ENCODE data around the gene STOML1. TPM values are rescaled to one million over a fixed set of nuclear protein-coding genes. Genes with fewer than 3 reads are reported as not detected.

The STOML1 gene
- total and polyA plus RNA-seq, 2 donors from 2014 or later = 15.0 to 22.2 TPM

DNA sequence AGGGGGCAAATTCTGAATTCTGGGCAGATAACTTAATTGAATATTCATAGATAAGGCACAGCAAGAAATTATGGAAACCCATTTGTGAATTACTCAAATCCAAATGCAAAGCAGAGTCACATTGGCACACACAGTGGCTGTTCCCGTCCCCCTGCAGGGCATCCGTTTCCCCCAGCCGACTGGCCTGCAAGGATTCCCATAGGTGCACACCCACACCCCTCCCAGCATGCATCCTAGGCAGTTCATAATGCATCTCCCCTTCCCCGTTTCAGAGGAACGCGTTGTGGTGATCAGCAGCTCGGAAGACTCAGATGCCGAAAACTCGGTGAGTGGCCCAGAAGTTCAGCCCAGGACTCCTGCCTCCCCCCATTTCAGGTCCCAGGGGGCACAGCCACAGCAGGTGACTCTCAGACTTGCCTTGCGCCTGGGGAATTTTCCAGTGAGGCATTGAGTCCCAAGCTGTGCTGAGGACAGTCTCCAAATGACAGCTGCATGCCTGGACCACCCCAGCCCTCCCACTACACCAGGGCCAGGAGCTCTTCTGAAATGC, 42.2 kb upstream of the STOML1 start:
- no peaks in the 10 kb centered on the region for H3K9me3 ChIP-seq (ENCODE audit: control insufficient read depth in 2 of 3, insufficient read depth in 1 of 3, low read length in 3 of 3)
- no peak overlapping the region for H3K27ac ChIP-seq (ENCODE audit: low read depth in 2 of 2, low read length in 2 of 2)
- no peak for DNase-seq
- intact Hi-C loops (cut with DNase I) = no loop called here
- no peak overlapping the region for H3K9ac ChIP-seq (ENCODE audit: low read length in 3 of 3)
- no peak overlapping the region for H3K4me3 ChIP-seq (ENCODE audit: low read length in 3 of 3)
- H3K27me3 ChIP-seq (ENCODE audit: control insufficient read depth, insufficient read depth, low read length) = no peaks in the 10 kb centered on the region
- H3K4me1 ChIP-seq (ENCODE audit: control insufficient read depth in 2 of 3, insufficient read depth in 2 of 3, low read depth in 1 of 3, low read length in 3 of 3) = peaks cover 0 to 5% (median 0%) of the 10 kb centered on the region in 3 donors
- peaks cover 0 to 21% (median 21%) of the 10 kb centered on the region in 3 donors for H3K36me3 ChIP-seq (ENCODE audit: control insufficient read depth in 2 of 3, insufficient read depth in 3 of 3, low read length in 3 of 3)
- TF ChIP-seq, protein P1, sequence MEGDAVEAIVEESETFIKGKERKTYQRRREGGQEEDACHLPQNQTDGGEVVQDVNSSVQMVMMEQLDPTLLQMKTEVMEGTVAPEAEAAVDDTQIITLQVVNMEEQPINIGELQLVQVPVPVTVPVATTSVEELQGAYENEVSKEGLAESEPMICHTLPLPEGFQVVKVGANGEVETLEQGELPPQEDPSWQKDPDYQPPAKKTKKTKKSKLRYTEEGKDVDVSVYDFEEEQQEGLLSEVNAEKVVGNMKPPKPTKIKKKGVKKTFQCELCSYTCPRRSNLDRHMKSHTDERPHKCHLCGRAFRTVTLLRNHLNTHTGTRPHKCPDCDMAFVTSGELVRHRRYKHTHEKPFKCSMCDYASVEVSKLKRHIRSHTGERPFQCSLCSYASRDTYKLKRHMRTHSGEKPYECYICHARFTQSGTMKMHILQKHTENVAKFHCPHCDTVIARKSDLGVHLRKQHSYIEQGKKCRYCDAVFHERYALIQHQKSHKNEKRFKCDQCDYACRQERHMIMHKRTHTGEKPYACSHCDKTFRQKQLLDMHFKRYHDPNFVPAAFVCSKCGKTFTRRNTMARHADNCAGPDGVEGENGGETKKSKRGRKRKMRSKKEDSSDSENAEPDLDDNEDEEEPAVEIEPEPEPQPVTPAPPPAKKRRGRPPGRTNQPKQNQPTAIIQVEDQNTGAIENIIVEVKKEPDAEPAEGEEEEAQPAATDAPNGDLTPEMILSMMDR (IDR thresholded peaks at IDR 0.05; ENCODE audit: borderline replicate concordance, extremely low read depth, insufficient read depth) = no peak
- no peak for FAIRE-seq

DNA sequence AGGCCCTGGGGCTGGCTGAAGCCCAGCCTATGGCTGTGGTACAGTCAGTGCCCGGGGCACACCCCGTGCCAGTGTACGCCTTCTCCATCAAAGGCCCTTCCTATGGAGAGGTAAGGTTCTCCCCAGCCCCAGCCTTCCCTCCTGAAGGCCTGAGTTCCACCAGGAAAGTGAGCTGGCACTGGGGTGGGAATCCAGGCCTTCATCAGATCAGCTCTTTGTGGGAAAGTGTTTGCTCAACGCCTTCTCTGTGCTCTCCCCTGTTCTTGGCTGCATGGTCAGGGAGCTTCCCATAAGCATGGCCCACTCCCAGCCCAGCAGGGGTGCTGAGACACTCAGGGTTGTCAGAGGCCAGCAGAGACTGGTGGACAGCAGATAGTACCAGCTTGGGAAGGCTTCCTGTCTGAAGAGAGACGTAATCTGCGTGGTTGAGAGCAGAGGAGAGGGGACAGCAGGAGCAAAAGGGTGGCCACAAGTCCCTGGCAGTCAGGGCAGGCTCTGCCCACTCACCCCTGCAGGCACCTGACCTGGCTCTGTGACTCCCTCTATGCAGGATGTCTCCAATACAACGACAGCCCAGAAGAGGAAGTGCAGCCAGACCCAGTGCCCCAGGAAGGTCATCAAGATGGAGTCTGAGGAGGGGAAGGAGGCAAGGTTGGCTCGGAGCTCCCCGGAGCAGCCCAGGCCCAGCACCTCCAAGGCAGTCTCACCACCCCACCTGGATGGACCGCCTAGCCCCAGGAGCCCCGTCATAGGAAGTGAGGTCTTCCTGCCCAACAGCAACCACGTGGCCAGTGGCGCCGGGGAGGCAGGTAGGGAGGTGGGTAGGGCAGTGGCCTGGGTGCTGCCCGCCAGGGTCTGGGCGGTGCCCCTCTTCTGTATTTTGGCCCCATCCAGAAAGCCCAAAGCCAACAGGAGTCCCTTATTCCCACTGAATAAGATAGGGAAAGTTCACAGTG, 40.8 kb upstream of the STOML1 start:
- Histone ChIP-seq H3K36me3 (ENCODE audit: control insufficient read depth in 2 of 3, insufficient read depth in 3 of 3, low read length in 3 of 3) (peaks cover 0 to 21% (median 21%) of the 10 kb centered on the region in 3 donors), H3K27me3 (ENCODE audit: control insufficient read depth, insufficient read depth, low read length) (no peaks in the 10 kb centered on the region), H3K9me3 (ENCODE audit: control insufficient read depth in 2 of 3, insufficient read depth in 1 of 3, low read length in 3 of 3) (no peaks in the 10 kb centered on the region), H3K4me1 (ENCODE audit: control insufficient read depth in 2 of 3, insufficient read depth in 2 of 3, low read depth in 1 of 3, low read length in 3 of 3) (peaks cover 0 to 5% (median 0%) of the 10 kb centered on the region in 3 donors), H3K9ac (ENCODE audit: low read length in 3 of 3) (no peak overlapping the region), H3K4me3 (ENCODE audit: low read length in 3 of 3) (no peak overlapping the region), H3K27ac (ENCODE audit: low read depth in 2 of 2, low read length in 2 of 2) (no peak overlapping the region)
- DNase-seq (no peak), FAIRE-seq (no peak)
- intact Hi-C loops (cut with DNase I) = no loop called here
- TF ChIP-seq, protein P1 (IDR thresholded peaks at IDR 0.05; ENCODE audit: borderline replicate concordance, extremely low read depth, insufficient read depth) = no peak

DNA sequence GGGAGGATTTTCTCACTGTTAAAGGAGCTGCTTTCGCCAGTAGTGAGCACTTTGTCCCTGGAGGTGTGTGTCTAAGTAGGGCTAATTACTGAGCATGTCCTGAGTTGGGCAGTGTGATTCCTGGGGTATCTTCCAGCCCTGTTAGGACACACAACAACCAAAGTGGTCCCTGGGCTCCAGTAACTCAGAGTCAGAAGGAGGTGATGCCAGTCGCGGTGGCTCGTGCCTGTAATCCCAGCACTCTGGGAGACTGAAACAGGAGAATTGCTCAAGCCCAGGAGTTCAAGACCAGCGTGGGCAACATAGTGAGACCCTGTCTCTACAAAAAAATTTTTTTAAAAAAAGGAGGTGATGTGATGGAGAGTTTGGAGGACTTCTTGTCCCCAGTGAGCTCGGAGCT, 40.0 kb upstream of the STOML1 start:
- TF ChIP-seq, protein P1 (IDR thresholded peaks at IDR 0.05; ENCODE audit: borderline replicate concordance, extremely low read depth, insufficient read depth) = no peak
- peaks cover 0 to 5% (median 0%) of the 10 kb centered on the region in 3 donors for H3K4me1 ChIP-seq (ENCODE audit: control insufficient read depth in 2 of 3, insufficient read depth in 2 of 3, low read depth in 1 of 3, low read length in 3 of 3)
- H3K9me3 ChIP-seq (ENCODE audit: control insufficient read depth in 2 of 3, insufficient read depth in 1 of 3, low read length in 3 of 3) = no peaks in the 10 kb centered on the region
- intact Hi-C loops (cut with DNase I) = no loop called here
- peaks cover 0 to 29% (median 24%) of the 10 kb centered on the region in 3 donors for H3K36me3 ChIP-seq (ENCODE audit: control insufficient read depth in 2 of 3, insufficient read depth in 3 of 3, low read length in 3 of 3)
- H3K4me3 ChIP-seq (ENCODE audit: low read length in 3 of 3) = no peak overlapping the region
- no peaks in the 10 kb centered on the region for H3K27me3 ChIP-seq (ENCODE audit: control insufficient read depth, insufficient read depth, low read length)
- no peak overlapping the region for H3K27ac ChIP-seq (ENCODE audit: low read depth in 2 of 2, low read length in 2 of 2)
- no peak for FAIRE-seq
- H3K9ac ChIP-seq (ENCODE audit: low read length in 3 of 3) = no peak overlapping the region
- DNase-seq = no peak

Data from kidney (tissue), 14 donors.